BJ (cell line): ENCODE results near the gene MGA. TPM values are rescaled to one million over a fixed set of nuclear protein-coding genes. Genes with fewer than 3 reads are reported as not detected.

Source experiments
- CTCF ChIA-PET: fragments of 350-600 bp; formaldehyde crosslinking; extraction: SDS; loops from one replicate; lab custom pipeline; 2021; ENCODE audit warnings: antibody characterized with exemption, inconsistent platforms; lab: Yijun Ruan, JAX
- POLR2A ChIA-PET: fragments of 300-600 bp; sonication (Branson Sonifier 250); formaldehyde crosslinking; extraction: SDS; loops from one replicate; lab custom pipeline; 2021; ENCODE audit warnings: antibody characterized with exemption; lab: Charles Lee
- DNase-seq: peaks from one replicate; pipeline ENCODE4 v3.0.0-alpha.2; 2011; ENCODE audit warnings: low read depth
- H3K27me3 ChIP-seq: 2 replicates; pipeline ENCODE4 v1.6.0; 2011; ENCODE audit warnings: low read length; ENCODE audit not compliant: control insufficient read depth, insufficient read depth
- H3K36me3 ChIP-seq: 2 replicates; pipeline ENCODE4 v1.5.1; 2011; ENCODE audit warnings: low read length; ENCODE audit not compliant: control insufficient read depth, insufficient read depth
- H3K4me3 ChIP-seq: 2 replicates; pipeline ENCODE4 v1.5.1; 2011; ENCODE audit warnings: low read depth, mild to moderate bottlenecking, control low read depth, low read length
- polyA plus RNA-seq: library from polyadenylated mRNA; depleted of rRNA; stranded (reverse); fragments of >200 nt; gene quantifications from 2 replicates; pipeline ENCODE4 v1.2.3, GENCODE V29; 2011
- TF ChIP-seq, protein P1 (sequence below): IDR thresholded peaks from 2 replicates; pipeline ENCODE4 v1.5.1; 2011; ENCODE audit warnings: low read depth, mild to moderate bottlenecking, control low read depth, inconsistent platforms, low read length, moderate library complexity; ENCODE audit not compliant: insufficient read depth

The MGA gene
- polyA plus RNA-seq, 1 experiment: 4.7 TPM

DNA sequence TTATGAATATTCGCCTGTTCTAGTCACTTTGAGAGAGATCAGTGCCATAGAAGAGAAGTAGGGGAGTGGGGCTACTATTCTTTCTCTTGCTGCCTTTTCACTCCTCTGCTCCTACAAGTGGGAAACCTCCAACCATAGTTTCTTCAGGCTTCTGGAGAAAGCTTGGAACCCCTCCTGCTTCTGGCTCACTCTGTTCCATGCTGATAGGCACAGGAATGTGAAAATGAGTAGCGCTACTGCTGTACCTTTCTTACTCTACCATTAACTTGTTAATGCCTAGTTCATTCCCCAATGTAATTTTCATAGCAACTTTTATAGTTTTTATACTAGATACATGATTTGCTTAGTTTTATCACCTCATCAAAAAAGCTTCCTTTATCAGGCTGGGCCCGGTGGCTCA, 141.0 kb downstream of the MGA start:
- ChIA-PET POLR2A (no interaction called here), CTCF (interaction anchor here (0.9 to 4.0 kb wide), 4 partner anchors 10 to 198 kb away, joined by 4 to 20 read pairs (median 8); partner anchors contain the start of gene MAPKBP1)
- Histone ChIP-seq H3K27me3 (no peaks in the 10 kb centered on the region), H3K4me3 (no peak overlapping the region), H3K36me3 (0 out of 2 replicates have a peak, but pooled peaks cover 2% of the 10 kb centered on the region)
- DNase-seq: no peak
- TF ChIP-seq, protein P1, sequence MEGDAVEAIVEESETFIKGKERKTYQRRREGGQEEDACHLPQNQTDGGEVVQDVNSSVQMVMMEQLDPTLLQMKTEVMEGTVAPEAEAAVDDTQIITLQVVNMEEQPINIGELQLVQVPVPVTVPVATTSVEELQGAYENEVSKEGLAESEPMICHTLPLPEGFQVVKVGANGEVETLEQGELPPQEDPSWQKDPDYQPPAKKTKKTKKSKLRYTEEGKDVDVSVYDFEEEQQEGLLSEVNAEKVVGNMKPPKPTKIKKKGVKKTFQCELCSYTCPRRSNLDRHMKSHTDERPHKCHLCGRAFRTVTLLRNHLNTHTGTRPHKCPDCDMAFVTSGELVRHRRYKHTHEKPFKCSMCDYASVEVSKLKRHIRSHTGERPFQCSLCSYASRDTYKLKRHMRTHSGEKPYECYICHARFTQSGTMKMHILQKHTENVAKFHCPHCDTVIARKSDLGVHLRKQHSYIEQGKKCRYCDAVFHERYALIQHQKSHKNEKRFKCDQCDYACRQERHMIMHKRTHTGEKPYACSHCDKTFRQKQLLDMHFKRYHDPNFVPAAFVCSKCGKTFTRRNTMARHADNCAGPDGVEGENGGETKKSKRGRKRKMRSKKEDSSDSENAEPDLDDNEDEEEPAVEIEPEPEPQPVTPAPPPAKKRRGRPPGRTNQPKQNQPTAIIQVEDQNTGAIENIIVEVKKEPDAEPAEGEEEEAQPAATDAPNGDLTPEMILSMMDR: no peak

DNA sequence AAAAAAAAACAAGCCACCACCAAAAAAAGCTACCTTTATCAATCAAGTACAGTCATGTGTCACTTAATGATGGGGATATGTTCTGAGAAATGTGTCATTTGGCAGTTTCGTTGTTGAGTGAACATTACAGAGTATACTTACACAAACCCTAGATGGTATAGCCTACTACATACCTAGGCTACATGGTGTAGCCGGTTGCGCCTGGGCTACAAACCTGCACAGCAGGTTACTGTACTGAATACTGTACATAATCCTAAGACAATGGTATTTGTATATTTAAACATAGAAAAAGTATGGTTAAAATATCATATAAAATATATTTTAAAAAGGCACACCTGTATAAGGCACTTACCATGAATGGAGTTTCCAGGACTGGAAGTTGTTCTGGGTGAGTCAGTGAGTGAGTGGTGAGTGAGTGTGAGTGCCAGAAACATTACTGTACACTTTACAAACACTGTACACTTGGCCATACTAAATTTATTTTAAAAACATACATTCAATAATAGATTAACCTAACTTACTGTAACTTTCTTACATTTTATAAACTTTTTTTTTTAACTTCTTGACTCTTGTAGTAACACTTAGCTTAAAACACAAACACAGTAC, 141.7 kb downstream of the MGA start:
- Histone ChIP-seq H3K4me3 (no peak overlapping the region), H3K27me3 (no peaks in the 10 kb centered on the region), H3K36me3 (0 out of 2 replicates have a peak, but pooled peaks cover 2% of the 10 kb centered on the region)
- TF ChIP-seq, protein P1: no peak
- no peak for DNase-seq
- CTCF ChIA-PET: interaction anchor here (1.3 to 12.9 kb wide), 3 partner anchors 10 to 26 kb away, joined by 5 to 330 read pairs (median 20); partner anchors contain the start of gene MAPKBP1
- POLR2A ChIA-PET: no interaction called here

DNA sequence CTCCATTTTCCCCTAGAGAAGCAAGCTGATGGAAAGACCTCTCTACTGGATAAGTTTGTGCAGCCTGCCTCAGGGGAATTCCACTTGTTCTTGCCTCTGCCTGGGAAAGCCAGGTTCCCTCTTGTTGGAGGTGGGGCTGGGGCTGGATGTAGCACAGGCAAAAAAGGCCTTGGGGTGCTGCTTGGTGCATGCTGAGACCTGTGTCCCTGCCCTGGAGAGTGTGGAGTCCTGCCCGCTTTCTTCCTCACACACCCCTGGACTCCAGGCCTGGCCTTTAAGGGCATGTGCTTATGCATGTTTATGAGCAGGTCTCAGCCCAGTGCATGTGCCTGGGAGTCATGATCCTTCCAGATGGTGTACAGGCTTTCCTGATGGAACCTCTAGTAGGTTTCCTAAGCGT, 144.2 kb downstream of the MGA start:
- DNase-seq: no peak
- H3K27me3 ChIP-seq: no peaks in the 10 kb centered on the region
- POLR2A ChIA-PET: no interaction called here
- CTCF ChIA-PET: interaction anchor here (0.8 to 12.9 kb wide), 5 partner anchors 9 to 219 kb away, joined by 3 to 330 read pairs (median 3); partner anchors contain the start of gene MAPKBP1
- H3K4me3 ChIP-seq: no peak overlapping the region
- 0 out of 2 replicates have a peak, but pooled peaks cover 2% of the 10 kb centered on the region for H3K36me3 ChIP-seq
- TF ChIP-seq, protein P1: no peak

- Histone ChIP-seq H3K4me3 (no peak overlapping the region), H3K27me3 (no peaks in the 10 kb centered on the region), H3K36me3 (0 out of 2 replicates have a peak, but pooled peaks cover 2% of the 10 kb centered on the region)
- POLR2A ChIA-PET: no interaction called here
- CTCF ChIA-PET: interaction anchor here (0.7 to 12.9 kb wide), 3 partner anchors 8 to 202 kb away, joined by 3 to 330 read pairs (median 3); partner anchors contain the start of gene MAPKBP1
- DNase-seq: no peak
- TF ChIP-seq, protein P1: no peak
Measured at GRCh38 chr15:41804916-41805666, 144.9 kb downstream of the MGA start.

DNA sequence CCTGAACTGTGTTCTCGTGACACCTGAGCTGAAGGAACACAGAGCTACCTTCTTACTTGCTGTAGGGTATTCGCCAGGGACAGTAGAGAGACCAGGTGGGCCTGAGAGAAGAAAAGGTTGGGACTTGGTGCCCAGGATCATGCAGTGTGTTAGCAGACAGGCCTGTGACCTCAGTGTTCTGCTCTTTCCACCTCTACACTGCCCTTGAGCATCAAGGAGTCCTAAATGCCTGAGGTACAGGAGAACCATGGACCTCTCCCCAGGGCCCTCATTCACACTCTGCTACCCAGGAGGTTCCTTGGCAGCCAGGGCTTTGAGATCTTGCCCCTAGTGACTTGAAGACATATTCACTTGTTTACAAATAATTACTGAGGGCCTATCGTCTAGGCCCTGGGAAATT, 145.5 kb downstream of the MGA start:
- ChIA-PET CTCF (interaction anchor here (0.7 to 12.9 kb wide), 2 partner anchors 30 to 202 kb away, joined by 3 to 330 read pairs; partner anchors contain the start of gene MAPKBP1), POLR2A (no interaction called here)
- Histone ChIP-seq H3K27me3 (no peaks in the 10 kb centered on the region), H3K36me3 (no peaks in the 10 kb centered on the region), H3K4me3 (no peak overlapping the region)
- DNase-seq: no peak
- TF ChIP-seq, protein P1: no peak
